Raji (cell line): ENCODE measurements around the gene VPS26A.

Source experiments
- POLR2A ChIP-seq: IDR thresholded peaks from 2 replicates; pipeline ENCODE4 v1.6.1; 2011; ENCODE audit warnings: low read depth, low read length, control low read depth; ENCODE audit not compliant: insufficient read depth

VPS26A gene

GRCh38 chr10:69186524-69186923, 62.5 kb downstream of the VPS26A start:
- no peak for TF ChIP-seq POLR2A

GRCh38 chr10:69201045-69201444, 77.1 kb downstream of the VPS26A start:
- TF ChIP-seq POLR2A = no peak

DNA sequence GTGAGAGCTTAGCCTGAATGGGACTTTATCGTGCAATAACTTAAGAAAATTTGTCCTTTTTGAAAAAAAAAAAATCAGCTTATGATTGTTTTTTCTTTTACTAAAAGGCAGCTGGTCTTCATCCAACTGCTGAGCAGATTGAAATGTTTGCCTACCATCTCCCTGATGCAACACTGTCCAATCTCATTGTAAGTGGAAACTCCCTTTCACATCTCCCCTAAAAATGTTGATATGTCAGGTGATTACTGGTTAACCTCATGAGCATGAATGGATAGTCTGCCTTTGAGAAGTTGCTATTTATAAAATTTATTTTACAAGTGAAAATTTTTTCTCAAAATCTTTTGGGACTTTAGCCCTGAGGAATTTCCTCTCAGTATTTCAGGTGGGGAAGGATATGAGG, 78.4 kb downstream of the VPS26A start:
- no peak for TF ChIP-seq POLR2A

GRCh38 chr10:69208761-69209160, 84.8 kb downstream of the VPS26A start:
- no peak for TF ChIP-seq POLR2A

DNA sequence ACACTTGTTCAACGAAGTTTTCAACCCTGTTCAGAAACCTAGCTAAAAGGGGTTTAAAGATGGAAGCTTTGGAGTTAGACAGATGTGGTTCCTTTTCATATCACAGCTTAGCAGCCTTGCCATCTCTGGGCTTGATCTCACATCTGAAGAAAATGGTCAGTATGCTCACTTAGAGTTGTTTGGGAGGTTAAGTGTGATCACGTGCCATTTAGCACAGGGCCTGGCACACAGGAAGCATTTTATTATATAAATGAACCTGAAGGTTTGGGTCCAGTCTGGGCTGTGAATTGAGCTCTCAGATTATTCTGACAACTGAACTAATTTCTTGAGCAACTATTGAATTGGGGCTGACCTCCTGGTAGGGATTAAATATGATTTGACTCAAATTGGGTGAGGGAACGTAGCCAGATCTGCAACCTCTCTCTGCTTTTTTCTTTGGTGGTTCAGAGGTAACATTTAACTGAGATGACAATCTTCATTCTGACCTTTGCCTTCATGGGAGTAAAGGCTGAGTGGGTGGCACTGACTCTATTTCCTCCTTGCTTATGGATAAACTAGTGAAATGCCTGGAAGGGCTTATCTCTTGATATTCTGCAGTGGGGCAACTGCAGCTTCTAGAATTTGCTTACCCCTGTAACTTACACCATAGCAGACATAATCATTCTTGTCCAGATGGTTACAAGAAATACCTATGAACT, 86.0 kb downstream of the VPS26A start:
- TF ChIP-seq POLR2A = no peak

DNA sequence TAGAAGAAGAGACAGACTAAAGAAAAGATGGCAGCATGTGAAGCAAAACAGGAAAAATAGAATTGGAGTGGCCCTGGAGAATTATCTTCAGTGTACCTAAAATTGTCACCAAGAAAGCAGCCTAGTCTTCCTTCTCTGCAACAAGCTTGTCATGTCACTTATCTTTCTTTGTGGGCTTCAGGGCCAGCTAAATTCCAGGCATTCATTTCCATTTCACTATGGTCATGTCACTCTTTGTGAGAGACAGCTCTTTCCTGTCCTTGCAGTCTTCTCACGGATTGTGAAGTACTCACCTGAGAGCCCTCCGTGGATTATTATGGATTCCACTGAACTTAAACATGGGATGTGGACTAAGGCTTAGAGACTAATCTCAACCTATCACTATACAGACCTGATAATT, 87.1 kb downstream of the VPS26A start:
- no peak for TF ChIP-seq POLR2A

GRCh38 chr10:69211524-69211923, 87.5 kb downstream of the VPS26A start:
- TF ChIP-seq POLR2A = no peak

DNA sequence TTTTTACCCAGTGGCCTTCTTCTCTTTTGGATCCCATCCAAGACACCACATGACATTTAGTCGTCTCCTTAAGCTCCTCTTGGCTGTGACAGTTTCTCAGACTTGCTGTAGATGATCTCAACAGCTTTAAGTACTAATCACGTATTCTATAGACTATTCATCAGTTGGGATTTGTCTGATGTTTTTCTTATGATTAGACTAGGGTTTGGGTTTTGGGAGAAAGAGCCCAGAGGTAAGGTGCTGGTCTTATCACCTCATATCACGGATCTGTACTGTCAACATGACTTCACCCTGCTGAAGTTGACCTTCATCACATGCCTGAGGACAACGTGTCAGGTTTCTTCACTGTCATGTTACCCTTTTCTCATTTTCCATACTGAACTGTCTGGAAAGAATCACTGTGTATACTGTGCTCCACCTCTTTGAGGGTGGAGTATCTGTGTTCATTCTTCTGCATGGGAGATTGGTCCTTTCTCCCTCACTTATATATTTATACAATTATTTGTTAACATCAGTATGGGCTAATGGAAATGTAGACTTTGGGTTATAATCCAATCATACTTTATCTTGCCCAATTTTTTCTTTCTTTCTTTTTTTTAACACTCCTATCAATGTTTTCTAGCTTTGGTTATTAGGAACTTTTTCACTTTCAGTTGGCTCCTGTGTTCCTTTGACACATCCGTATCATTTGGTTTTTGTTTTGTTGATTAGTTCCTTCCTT, 89.8 kb downstream of the VPS26A start:
- TF ChIP-seq POLR2A = no peak

- no peak for TF ChIP-seq POLR2A
Observed at GRCh38 chr10:69214666-69215131, 90.7 kb downstream of the VPS26A start.

DNA sequence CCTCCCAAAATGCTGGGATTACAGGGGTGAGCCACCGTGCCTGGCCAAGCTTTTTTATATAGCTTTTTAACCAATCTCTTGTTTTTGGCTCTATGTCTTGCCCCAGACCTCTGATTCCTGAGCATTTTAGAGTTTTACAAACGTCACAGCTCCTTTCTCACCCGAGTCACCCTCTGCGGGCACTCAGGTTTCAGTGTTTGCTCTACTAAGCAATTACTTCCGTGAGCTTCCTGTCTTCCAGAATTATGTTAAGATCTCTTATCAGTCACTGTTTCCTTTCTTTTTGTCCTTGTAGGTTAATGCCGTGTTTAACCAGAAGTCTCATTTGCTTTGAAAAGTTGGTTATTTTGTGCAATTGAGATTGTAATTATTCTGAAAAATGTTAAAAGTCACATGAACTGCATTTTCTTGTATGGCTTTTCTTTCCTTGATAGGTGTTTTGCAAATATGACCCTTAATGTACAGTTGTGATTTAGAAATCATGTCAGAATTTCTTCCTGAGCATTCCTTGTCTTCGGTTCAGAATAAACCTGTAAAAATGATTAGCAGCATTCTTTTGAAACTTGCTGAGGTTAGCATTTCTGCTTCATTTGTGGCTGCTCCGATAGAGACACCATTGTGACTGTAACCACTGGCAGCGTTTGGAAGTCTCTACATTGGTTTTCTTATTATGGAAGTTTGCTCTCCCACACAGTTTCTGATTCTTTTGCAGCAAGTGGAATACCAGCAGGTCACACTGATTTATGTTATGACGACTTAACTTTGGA, 91.6 kb downstream of the VPS26A start:
- TF ChIP-seq POLR2A = no peak

DNA sequence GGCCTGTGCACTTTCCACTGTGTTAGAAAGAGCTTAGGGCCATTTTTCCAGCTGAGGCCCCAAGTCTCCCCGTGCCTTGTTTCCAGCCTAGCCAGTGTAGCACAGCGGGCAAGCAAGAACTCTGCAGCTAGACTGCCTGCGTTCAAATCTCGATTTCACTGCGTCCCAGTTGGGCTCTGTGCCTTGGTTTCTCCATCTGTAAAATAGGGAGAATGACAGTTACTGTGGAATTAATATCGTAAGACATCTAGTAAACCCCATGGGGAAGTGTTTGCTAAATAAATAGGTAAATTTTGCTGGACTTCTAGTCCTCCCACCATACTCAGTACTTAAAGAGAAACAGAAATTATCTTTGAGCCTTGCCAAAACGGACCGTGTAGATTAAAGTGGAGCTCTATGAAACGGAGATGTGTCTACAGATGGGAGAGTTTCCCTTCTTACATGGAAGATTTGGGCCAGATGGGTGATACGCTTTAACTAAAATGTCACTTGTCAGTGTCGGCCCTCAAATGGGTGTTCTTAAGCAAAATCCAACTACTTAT, 92.7 kb downstream of the VPS26A start:
- TF ChIP-seq POLR2A = no peak

DNA sequence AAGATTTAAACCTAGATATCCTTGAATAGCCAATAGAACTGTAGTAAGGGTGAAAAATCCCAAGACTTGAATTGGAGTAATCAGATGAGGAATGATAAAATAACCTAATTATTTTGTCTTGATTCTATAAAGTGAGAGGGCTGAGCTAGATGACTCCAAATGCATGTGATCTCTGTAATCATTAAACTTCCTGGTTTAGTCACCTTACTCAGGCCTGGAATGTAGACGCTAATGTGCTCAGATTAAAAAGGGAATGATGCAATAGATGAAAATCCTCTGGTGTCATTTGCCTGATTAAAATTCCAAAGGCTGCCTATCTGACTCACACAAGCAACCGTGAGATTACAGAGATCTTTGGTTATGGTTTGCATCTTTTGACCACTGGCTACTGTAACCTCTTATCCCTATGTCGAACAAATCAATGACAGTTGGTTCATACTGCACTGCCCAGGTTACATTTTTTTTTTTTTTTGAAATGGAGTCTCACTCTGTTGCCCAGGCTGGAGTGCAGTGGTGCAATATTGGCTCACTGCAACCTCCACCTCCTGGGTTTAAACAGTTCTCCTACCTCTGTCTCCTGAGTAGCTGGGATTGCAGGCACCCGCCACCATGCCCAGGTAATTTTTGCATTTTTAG, 93.3 kb downstream of the VPS26A start:
- no peak for TF ChIP-seq POLR2A

DNA sequence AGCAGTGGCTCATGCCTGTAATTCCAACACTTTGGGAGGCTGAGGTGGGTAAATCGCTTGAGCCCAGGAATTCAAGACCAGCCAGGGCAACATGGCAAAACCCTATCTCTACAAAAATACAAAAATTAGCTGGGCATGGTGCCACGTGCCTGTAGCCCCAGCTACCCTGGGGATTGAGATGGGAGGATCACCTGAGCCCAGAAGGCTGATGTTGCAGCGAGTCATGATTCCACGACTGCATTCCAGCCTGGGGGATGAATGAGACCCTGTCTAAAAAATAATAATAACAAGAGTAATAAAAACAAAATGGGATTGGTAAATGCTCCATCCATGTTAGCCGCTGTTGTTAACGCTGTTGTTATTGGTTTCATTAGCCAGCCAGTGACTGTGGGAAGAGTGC, 94.9 kb downstream of the VPS26A start:
- no peak for TF ChIP-seq POLR2A

- no peak for TF ChIP-seq POLR2A
Observed at GRCh38 chr10:69220041-69220451, 96.1 kb downstream of the VPS26A start, which contains the start of gene HKDC1. TSS of gene HKDC1 (plus strand) at chr10:69220332. CDS start at chr10:69220436, 104 bp downstream.

DNA sequence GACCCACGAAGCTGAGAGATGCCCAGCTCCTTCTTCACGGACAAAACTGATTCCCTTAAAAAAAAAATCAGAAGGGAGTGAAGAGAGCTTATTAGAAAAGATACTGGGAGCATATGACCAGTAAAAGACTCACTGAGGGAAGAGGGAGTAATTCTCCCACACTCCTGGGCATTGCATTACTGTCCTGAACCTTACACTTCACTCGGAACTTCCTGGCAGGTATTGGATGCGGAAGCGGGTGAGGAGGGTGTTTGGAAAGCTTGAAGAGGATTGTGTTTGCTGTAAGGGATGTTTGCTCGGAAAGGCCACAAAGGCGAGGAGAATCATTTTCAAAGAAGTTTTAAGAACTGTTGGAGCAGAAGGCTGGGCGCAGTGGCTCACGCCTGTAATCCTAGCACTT, 96.5 kb downstream of the VPS26A start:
- TF ChIP-seq POLR2A = no peak
